Activated T-cell treated with anti-CD3 and anti-CD28 coated beads, Interleukin-2, amount 50 U/mL, for 24 hours (primary cell): ENCODE data around the gene DLX6.

Experiments
- DNase-seq: peaks from one replicate; pipeline ENCODE4 v3.0.0-alpha.2; 2020
- H3K27ac Mint-ChIP-seq: 2 replicates; pipeline ENCODE4 v1.8.0; 2020; ENCODE audit warnings: mild to moderate bottlenecking, mixed read lengths
- H3K27me3 Mint-ChIP-seq: 2 replicates; pipeline ENCODE4 v1.8.0; 2020; ENCODE audit warnings: mixed read lengths
- H3K36me3 Mint-ChIP-seq: 2 replicates; pipeline ENCODE4 v1.8.0; 2020; ENCODE audit warnings: low read depth, mixed read lengths
- H3K4me1 Mint-ChIP-seq: 2 replicates; pipeline ENCODE4 v1.8.0; 2020; ENCODE audit warnings: low read depth, mixed read lengths
- H3K4me3 Mint-ChIP-seq: 2 replicates; pipeline ENCODE4 v1.8.0; 2020; ENCODE audit warnings: mild to moderate bottlenecking, moderate library complexity, mixed read lengths
- H3K9me3 Mint-ChIP-seq: 2 replicates; pipeline ENCODE4 v1.8.0; 2020; ENCODE audit warnings: mixed read lengths

The DLX6 gene

GRCh38 chr7:96989859-96990317, 15.5 kb upstream of the DLX6 start:
- Mint-ChIP-seq H3K27ac (no peak overlapping the region), H3K27me3 (peaks cover 84% of the 10 kb centered on the region), H3K36me3 (no peaks in the 10 kb centered on the region), H3K4me1 (no peaks in the 10 kb centered on the region), H3K4me3 (no peak overlapping the region), H3K9me3 (peaks cover 5% of the 10 kb centered on the region)
- DNase-seq = no peak

GRCh38 chr7:96991546-96992191, 13.7 kb upstream of the DLX6 start:
- H3K4me3 Mint-ChIP-seq = no peak overlapping the region
- no peaks in the 10 kb centered on the region for H3K36me3 Mint-ChIP-seq
- peaks cover 5% of the 10 kb centered on the region for H3K9me3 Mint-ChIP-seq
- peaks cover 90% of the 10 kb centered on the region for H3K27me3 Mint-ChIP-seq
- H3K27ac Mint-ChIP-seq = no peak overlapping the region
- H3K4me1 Mint-ChIP-seq = no peaks in the 10 kb centered on the region
- no peak for DNase-seq

- H3K27me3 Mint-ChIP-seq = peaks cover 91% of the 10 kb centered on the region
- no peak for DNase-seq
- no peaks in the 10 kb centered on the region for H3K36me3 Mint-ChIP-seq
- H3K4me3 Mint-ChIP-seq = no peak overlapping the region
- no peak overlapping the region for H3K27ac Mint-ChIP-seq
- H3K4me1 Mint-ChIP-seq = no peaks in the 10 kb centered on the region
- H3K9me3 Mint-ChIP-seq = peaks cover 5% of the 10 kb centered on the region
Observed at GRCh38 chr7:96992192-96993005, 13.0 kb upstream of the DLX6 start.

GRCh38 chr7:96993094-96993865, 12.1 kb upstream of the DLX6 start:
- peaks cover 92% of the 10 kb centered on the region for H3K27me3 Mint-ChIP-seq
- no peak overlapping the region for H3K27ac Mint-ChIP-seq
- no peak overlapping the region for H3K4me3 Mint-ChIP-seq
- H3K36me3 Mint-ChIP-seq = no peaks in the 10 kb centered on the region
- H3K4me1 Mint-ChIP-seq = no peaks in the 10 kb centered on the region
- no peak for DNase-seq
- peaks cover 5% of the 10 kb centered on the region for H3K9me3 Mint-ChIP-seq

GRCh38 chr7:96993980-96994379, 11.4 kb upstream of the DLX6 start:
- H3K27me3 Mint-ChIP-seq = peaks cover 92% of the 10 kb centered on the region
- no peak overlapping the region for H3K27ac Mint-ChIP-seq
- H3K9me3 Mint-ChIP-seq = peaks cover 5% of the 10 kb centered on the region
- no peaks in the 10 kb centered on the region for H3K4me1 Mint-ChIP-seq
- no peaks in the 10 kb centered on the region for H3K36me3 Mint-ChIP-seq
- H3K4me3 Mint-ChIP-seq = no peak overlapping the region
- DNase-seq = no peak

- no peak overlapping the region for H3K27ac Mint-ChIP-seq
Observed at GRCh38 chr7:96995406-96996110, 9.8 kb upstream of the DLX6 start.

GRCh38 chr7:96996111-96996957, 9.0 kb upstream of the DLX6 start:
- Mint-ChIP-seq H3K27ac (no peak overlapping the region), H3K27me3 (peaks cover 98% of the 10 kb centered on the region), H3K4me1 (no peaks in the 10 kb centered on the region), H3K9me3 (peaks cover 5% of the 10 kb centered on the region), H3K4me3 (no peak overlapping the region), H3K36me3 (no peaks in the 10 kb centered on the region)
- no peak for DNase-seq

More at GRCh38 chr7:96995406-96996110, 9.8 kb upstream of the DLX6 start:
- Mint-ChIP-seq H3K9me3 (peaks cover 5% of the 10 kb centered on the region), H3K36me3 (no peaks in the 10 kb centered on the region), H3K4me3 (no peak overlapping the region), H3K27me3 (peaks cover 95% of the 10 kb centered on the region), H3K4me1 (no peaks in the 10 kb centered on the region)
- no peak for DNase-seq

GRCh38 chr7:96996958-96997511, 8.3 kb upstream of the DLX6 start:
- H3K9me3 Mint-ChIP-seq = peaks cover 5% of the 10 kb centered on the region
- no peak overlapping the region for H3K27ac Mint-ChIP-seq
- no peaks in the 10 kb centered on the region for H3K36me3 Mint-ChIP-seq
- no peak overlapping the region for H3K4me3 Mint-ChIP-seq
- DNase-seq = no peak
- peaks cover 98% of the 10 kb centered on the region for H3K27me3 Mint-ChIP-seq
- no peaks in the 10 kb centered on the region for H3K4me1 Mint-ChIP-seq

GRCh38 chr7:96997512-96998032, 7.8 kb upstream of the DLX6 start:
- Mint-ChIP-seq H3K4me1 (no peaks in the 10 kb centered on the region), H3K27ac (no peak overlapping the region), H3K4me3 (no peak overlapping the region), H3K27me3 (peaks cover 98% of the 10 kb centered on the region), H3K36me3 (no peaks in the 10 kb centered on the region), H3K9me3 (peaks cover 4% of the 10 kb centered on the region)
- DNase-seq = no peak

GRCh38 chr7:96998333-96998732, 7.0 kb upstream of the DLX6 start:
- H3K36me3 Mint-ChIP-seq = no peaks in the 10 kb centered on the region
- H3K27me3 Mint-ChIP-seq = peaks cover 98% of the 10 kb centered on the region
- DNase-seq = no peak
- peaks cover 2% of the 10 kb centered on the region for H3K4me1 Mint-ChIP-seq
- no peak overlapping the region for H3K4me3 Mint-ChIP-seq
- no peak overlapping the region for H3K27ac Mint-ChIP-seq
- no peaks in the 10 kb centered on the region for H3K9me3 Mint-ChIP-seq

GRCh38 chr7:96998744-96999143, 6.6 kb upstream of the DLX6 start:
- Mint-ChIP-seq H3K4me1 (peaks cover 2% of the 10 kb centered on the region), H3K9me3 (no peaks in the 10 kb centered on the region), H3K27me3 (peaks cover 98% of the 10 kb centered on the region), H3K36me3 (no peaks in the 10 kb centered on the region), H3K4me3 (no peak overlapping the region), H3K27ac (no peak overlapping the region)
- DNase-seq = no peak

- H3K4me3 Mint-ChIP-seq = no peak overlapping the region
- no peaks in the 10 kb centered on the region for H3K36me3 Mint-ChIP-seq
- H3K4me1 Mint-ChIP-seq = peaks cover 18% of the 10 kb centered on the region
- H3K27ac Mint-ChIP-seq = no peak overlapping the region
- H3K9me3 Mint-ChIP-seq = no peaks in the 10 kb centered on the region
- DNase-seq = no peak
- H3K27me3 Mint-ChIP-seq = peaks cover 96% of the 10 kb centered on the region
Observed at GRCh38 chr7:97001221-97001620, 4.1 kb upstream of the DLX6 start.
